ENCODE measurements around the gene CCDC177.

DNA sequence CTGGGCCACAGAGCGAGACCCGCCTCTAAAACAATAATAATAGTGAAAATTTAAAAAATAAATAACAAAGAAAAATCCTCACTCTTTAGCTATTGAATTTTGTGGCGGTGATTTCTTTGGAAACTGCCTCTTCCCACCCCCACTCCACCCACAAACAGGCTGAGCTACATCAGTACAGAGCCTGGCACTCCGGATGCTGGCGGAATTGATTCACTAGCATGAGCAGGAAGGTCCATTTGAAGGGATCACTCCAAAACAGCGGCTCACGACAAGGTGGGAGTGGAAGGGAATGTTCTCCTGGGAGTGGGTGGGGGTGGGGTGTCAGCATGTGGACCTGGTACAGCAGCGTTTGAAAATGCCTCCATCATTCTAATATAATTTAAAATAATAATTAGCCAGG, 26.1 kb downstream of the CCDC177 start:
- TF ChIP-seq, protein P1, sequence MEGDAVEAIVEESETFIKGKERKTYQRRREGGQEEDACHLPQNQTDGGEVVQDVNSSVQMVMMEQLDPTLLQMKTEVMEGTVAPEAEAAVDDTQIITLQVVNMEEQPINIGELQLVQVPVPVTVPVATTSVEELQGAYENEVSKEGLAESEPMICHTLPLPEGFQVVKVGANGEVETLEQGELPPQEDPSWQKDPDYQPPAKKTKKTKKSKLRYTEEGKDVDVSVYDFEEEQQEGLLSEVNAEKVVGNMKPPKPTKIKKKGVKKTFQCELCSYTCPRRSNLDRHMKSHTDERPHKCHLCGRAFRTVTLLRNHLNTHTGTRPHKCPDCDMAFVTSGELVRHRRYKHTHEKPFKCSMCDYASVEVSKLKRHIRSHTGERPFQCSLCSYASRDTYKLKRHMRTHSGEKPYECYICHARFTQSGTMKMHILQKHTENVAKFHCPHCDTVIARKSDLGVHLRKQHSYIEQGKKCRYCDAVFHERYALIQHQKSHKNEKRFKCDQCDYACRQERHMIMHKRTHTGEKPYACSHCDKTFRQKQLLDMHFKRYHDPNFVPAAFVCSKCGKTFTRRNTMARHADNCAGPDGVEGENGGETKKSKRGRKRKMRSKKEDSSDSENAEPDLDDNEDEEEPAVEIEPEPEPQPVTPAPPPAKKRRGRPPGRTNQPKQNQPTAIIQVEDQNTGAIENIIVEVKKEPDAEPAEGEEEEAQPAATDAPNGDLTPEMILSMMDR (conservative IDR thresholded peaks at IDR 0.05; ENCODE audit: low read depth, low read length) = no peak
- no peak for TF ChIP-seq EZH2 (IDR thresholded peaks at IDR 0.05; ENCODE audit: borderline replicate concordance, low read depth, low read length, poor library complexity, severe bottlenecking)
